Putamen (tissue), 1 donor: ENCODE results near the gene ERMARD.

Experiments used
- DNase-seq: peaks from one replicate; pipeline ENCODE4 v3.0.0-alpha.2; 2016; ENCODE audit warnings: low spot score

The ERMARD gene

DNA sequence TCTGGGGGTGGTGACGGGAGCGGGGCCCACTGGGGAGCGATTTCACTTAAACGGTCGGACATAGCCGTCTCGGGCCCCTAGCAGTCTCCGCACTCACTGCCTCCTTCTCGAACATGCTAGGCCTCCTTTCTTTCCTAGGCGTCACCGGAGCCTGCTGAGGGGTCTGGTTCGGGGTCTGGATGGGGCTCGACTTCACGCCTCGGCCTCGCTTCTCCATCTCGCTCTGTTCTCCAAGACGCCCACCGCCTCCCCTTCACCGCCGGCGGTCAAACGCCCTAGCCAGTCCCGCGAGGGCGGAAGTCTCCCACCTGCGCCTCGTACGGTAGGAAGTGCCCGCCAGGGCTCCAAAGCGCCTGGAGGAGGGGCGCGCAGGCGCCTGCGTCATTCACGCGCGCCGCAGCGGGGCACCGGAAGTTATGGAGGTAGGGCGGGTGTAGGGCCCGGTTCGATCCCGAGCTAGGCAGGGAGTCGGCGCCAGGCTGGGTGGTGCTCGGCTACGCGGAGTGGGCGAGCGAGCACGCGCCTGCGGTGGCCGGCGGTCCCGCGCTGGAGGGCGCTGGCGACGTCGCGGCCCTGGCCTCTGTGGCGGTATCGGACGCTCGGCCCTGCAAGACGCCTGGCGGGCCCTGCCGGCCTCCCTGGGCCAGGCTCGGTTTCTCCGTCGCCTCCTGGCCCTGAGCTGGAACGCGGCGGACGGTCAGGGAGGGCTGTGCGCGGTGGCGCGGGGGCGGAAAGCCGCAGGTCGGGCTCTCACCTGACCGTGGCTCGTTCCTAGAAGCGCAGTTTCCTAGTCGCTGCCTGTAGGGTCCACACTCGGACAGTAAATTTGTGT is at the start of gene ERMARD, which contains the start of gene DYNLT2:
Gene ERMARD (plus strand): TSS at position 381 of the 832 bp plus-strand sequence. CDS start 36 bp downstream, at position 417.
Gene DYNLT2 (minus strand): TSS at position 331 of the 832 bp plus-strand sequence. CDS start 114 bp downstream, at position 217.
- peak; percentile 92 for DNase-seq

- DNase-seq, result peak; percentile 92
Measured at GRCh38 chr6:169701954-169702839, 49.2 kb upstream of the ERMARD start, which contains the start of the genes C6orf120 and WDR27. C6orf120 (plus strand) TSS chr6:169702126; CDS start chr6:169702460, 334 bp downstream. WDR27 (minus strand) TSS chr6:169702029; CDS start chr6:169689005, 13,024 bp downstream.

DNA sequence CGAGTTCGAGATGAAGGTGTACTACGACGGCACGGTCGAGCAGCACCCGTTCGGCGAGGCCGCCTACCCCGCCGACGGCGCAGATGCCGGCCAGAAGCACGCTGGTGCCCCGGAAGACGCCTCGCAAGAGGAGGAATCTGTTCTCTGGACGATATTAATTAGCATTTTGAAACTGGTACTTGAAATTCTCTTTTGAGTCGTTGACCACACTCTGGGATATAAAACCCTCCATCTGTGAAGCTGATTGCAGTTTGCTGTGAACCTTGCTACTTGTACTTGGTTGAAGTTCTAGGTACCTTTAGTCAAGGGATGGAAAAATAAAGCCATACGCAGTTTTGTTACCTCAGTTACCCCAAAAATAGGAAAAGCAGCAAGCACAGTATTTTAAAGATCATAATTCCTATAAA is 48.6 kb upstream of the ERMARD start:
- peak; percentile 2 for DNase-seq

DNA sequence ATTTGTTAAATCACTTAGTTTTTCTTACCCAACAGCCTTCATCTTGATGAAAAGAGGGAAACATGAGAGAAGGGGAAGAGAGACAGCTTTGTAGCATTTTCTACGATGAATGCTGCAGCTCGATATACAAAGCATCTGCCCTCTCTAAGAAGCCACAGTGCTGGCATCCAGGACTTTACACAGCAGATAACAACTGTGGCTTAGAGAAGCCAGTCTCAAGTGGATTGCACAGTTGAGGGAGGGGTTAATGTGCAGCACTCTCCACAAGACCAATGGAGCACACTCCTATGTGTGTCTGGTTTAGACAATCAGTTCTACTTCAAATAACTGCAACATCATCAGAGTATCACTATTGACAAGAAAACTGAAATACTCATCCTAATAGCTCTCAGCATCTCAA is 43.6 kb upstream of the ERMARD start:
- no peak for DNase-seq

- no peak for DNase-seq
Measured at GRCh38 chr6:169709293-169709692, 42.1 kb upstream of the ERMARD start.

DNA sequence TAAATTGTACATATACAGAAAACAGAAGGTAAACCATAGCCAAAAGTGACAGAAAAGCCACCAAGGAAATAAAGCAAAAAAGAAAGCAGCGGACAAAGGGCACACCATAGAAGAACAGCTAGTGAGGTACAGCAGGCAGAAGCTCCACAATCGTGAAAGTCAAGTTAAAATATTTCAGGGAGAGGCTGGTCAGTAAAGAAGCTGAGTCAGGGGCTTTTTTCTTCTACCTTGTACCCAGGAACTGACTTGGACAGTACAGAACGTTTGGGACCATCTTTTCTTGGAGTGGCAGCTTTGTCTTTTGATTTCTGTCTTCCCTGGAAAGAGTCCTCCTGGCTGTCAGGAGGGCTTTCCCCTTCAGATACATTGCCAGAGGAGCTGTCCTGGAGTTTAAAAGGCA is 41.4 kb upstream of the ERMARD start:
- no peak for DNase-seq

DNA sequence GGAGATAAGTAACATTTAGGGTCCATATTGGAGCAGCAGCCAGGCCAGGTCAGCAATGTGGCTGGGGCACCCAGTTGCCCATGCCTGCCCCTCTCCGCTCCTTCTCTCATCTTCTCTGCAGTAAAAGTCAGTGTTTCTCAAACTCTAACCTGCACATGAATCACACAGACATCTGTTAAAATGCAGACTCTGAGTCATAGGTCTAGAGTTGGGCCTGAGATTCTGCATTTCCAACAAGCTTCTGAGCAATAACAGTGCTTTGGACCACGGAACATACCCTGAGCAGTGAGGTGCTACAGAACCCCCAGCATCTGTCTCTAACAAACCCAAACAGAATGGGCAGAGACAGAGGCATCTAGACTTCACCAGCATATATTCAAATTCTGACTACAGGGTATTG is 37.2 kb upstream of the ERMARD start:
- no peak for DNase-seq

DNA sequence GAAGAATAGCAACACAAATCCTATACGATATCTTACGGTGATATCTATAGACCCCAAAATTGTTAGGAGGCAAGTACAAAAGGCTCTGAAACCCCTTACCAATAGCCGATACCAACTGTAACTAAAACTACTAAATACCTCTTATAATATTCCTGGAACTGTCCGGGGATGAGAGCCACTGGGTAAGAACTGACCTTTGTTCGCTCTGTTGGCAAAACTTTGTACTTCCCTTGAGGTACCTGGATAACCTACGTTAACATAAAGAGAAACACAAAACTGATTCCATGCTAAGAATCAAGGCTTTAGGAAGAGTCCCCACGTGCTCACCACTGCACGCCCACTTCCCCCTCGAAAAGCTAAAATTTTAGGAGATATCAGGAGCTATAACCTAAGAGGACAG is 36.8 kb upstream of the ERMARD start:
- no peak for DNase-seq

DNA sequence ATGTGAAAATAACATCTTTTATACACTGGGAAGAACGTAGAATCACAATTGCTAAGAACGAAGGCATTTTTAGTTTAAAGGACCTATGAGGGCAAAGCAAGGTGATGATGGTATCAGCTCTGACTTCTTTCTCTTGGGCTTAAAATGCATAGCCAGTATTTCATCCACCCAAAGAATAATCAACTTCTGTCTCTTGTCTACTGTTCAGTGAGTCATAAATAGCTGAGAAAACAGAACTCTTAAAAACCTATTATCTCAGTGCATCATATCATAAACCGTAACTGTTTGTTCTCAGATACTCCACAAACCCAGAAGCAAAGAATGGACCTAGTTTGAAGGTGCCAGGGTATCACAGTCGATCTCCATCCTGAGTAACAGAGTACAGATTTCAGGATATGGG is 32.3 kb upstream of the ERMARD start:
- DNase-seq, result no peak

GRCh38 chr6:169720207-169720855 is 31.1 kb upstream of the ERMARD start:
- DNase-seq, result no peak

GRCh38 chr6:169722362-169723199 is 28.8 kb upstream of the ERMARD start:
- DNase-seq, result no peak

DNA sequence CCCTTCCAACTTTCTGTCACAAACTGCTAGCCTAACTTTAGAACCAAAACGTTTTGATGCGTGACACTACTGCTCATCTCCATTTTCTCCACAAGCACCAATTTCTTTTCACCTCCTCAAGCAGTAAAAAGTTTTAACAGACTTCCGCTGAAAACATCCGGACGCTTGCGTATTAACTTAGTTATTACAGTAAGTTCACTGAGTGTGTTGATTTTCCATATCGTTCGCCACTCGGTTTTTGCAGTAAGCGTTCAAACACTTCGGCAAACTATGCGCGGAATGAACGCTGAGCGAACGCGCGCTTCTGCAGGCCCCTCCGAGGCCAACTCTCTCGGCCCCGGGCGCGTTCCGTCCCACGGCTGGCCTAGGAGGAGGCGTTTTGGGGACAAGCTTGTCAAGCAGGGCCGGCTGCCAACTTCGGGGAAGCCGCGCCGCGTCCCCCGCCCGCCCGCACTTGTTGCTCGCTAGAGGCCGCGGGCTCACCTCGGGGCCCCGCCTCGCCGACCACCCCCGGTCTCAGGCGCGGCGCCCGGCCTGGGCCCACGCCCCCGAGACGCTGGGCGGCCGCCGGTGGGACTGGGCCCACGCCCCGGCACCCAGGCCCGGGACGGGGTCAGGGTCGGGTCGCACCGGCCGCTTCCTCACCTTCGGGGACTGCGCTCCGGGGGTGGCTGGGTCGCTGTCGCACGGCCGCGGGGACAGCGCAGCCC is 28.1 kb upstream of the ERMARD start:
- DNase-seq, result peak; percentile 70

DNA sequence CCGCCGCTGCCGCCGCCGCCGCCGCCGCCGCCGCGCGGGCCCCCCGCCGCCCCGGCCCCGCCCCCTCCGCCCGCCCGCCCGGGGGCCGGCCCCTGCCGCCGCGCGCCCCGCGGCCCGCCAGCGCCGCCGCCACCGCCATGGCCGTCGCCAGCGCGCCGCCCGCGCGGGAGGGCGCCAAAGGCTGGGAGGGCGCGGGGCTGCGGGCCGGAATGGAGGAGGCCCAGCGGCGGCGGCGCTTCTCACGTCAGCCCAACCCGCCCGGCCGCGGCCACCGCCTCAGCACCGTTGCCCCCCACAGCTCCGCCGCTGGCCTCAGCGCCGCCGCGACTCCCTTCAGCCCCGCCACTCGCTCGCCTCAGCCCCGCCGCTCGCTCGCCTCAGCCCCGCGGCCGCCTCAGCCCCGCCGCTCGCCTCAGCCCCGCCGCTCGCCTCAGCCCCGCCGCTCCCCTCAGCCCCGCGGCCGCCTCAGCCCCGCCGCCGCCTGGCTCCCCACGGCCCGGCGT is 27.4 kb upstream of the ERMARD start:
- DNase-seq, result peak; percentile 44

- peak; percentile 39 for DNase-seq
Measured at GRCh38 chr6:169724494-169725124, 26.8 kb upstream of the ERMARD start, which contains the start of gene PHF10. PHF10 (minus strand) TSS chr6:169724500; CDS start chr6:169723931, 569 bp downstream.

DNA sequence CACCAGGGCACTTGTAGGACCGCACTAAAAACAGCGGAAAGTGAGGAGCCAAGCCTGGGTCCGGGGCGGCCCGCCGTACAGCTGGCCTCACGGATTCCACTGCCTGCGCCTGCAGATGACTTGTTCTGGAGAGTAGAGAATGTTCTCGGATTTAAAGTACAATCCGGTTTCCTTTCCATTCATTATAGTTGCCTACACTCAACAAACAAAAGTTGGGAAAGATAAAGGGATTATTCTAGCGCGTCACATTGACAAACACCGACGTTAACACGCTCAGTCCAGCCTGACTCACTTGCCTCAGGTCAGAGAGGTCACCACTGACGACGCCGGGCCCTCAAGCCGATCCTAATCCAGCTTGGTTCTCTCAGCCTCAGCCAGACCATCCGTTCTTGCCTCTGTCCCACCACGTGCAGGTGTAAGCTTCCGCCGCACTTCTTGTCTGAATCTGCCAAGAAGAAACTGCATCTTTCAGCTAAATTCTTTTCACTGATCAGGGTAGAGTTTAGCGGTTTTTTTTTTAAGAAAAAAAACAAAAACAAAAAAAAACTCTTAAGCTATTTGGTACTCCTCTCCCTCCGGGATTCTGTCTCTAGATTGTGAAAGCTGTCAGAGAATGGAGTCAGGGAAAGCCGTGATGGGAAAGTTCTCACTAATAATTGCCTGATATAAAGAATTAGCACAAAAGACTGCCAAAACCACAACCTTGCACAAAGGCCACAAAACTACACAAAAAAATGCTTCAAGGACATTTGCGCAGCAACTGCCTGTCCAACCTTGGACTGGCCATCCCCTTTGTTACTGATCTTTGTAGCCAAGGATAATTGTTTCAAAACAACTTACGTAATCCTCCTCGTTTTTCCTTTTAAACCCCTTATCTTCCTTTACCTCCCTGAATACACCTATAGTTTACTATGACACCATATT is 26.0 kb upstream of the ERMARD start:
- DNase-seq, result peak; percentile 5

DNA sequence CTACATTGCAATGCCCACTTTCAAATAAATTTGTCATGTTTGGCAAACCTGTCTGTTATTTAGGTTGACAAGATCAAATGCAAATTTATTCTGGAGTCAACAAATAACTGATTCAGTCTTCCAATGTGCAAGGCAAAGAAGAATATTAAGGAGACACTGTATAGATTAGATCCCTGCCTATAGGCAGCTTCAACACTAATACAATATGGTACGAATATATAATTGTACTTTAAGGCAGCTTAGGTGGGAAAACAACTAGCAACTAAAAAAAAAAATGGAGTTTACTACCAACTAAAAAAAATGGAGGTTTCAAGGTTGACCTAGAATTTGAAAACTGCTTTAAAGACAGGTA is 25.4 kb upstream of the ERMARD start:
- no peak for DNase-seq

- DNase-seq, result no peak
Measured at GRCh38 chr6:169726963-169727362, 24.5 kb upstream of the ERMARD start.

DNA sequence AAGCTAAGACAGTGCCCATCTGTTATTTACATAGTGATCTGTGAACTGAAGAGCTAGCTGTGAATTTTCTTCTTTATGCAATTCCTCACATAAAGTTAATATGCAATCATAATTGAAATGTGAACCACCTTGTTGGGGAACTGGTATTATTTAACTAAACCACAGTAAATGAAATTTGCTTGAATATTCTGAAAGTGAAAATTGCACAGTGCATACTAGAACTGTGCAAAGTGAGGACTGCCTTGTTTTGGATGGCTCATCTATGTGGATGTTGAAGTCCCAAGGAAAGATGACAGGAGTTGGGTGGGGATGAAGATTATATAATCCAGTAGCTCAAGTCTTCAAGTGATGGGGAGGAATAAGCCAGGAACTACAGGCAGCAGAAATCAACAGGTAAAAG is 21.5 kb upstream of the ERMARD start:
- no peak for DNase-seq
